SK-N-SH treated with all-trans-retinoic acid at 6 μM for 48 hours (cell line): ENCODE data around the gene KXD1.
A peak's percentile ranks its signal among the peaks of the same experiment; 100 is the strongest.

Experiments used
- ATAC-seq: fragments of 200-7000 bp; cut with Tn5 transposase; 3 replicates; pipeline ENCODE4 v1.9.1; 2020; ENCODE audit warnings: mild to moderate bottlenecking, moderate library complexity
- BACH2 ChIP-seq: fragments of 250-450 bp; sonication (Bioruptor Pico); IDR thresholded peaks from 2 replicates; pipeline ENCODE4 v1.9.0; 2021; ENCODE audit warnings: mild to moderate bottlenecking, borderline replicate concordance
- CSDC2 ChIP-seq: fragments of 250-450 bp; sonication (Bioruptor Pico); IDR thresholded peaks from 2 replicates; pipeline ENCODE4 v1.5.0; 2020; ENCODE audit warnings: mild to moderate bottlenecking, moderate library complexity
- CSRNP3 ChIP-seq: fragments of 250-450 bp; sonication (Bioruptor Pico); IDR thresholded peaks from 2 replicates; pipeline ENCODE4 v1.5.1; 2021; ENCODE audit warnings: mild to moderate bottlenecking, moderate library complexity
- ESRRG ChIP-seq: fragments of 250-450 bp; sonication (Bioruptor Pico); IDR thresholded peaks from 2 replicates; pipeline ENCODE4 v1.6.1; 2021; ENCODE audit warnings: mild to moderate bottlenecking
- GLIS3 ChIP-seq: fragments of 250-450 bp; sonication (Bioruptor Pico); IDR thresholded peaks from 2 replicates; pipeline ENCODE4 v1.5.0; 2020; ENCODE audit warnings: mild to moderate bottlenecking, moderate library complexity
- ISL1 ChIP-seq: fragments of 250-450 bp; sonication (Bioruptor Pico); IDR thresholded peaks from 2 replicates; pipeline ENCODE4 v2.1.2; 2022; ENCODE audit warnings: mild to moderate bottlenecking, moderate library complexity
- OSR1 ChIP-seq: fragments of 250-450 bp; sonication (Bioruptor Pico); IDR thresholded peaks from 2 replicates; pipeline ENCODE4 v1.8.0; 2022; ENCODE audit warnings: moderate library complexity, mild to moderate bottlenecking, inconsistent platforms
- POU6F1 ChIP-seq: fragments of 250-450 bp; sonication (Bioruptor Pico); IDR thresholded peaks from 2 replicates; pipeline ENCODE4 v1.8.0; 2021; ENCODE audit warnings: low read depth, mild to moderate bottlenecking, moderate library complexity, borderline replicate concordance
- PPARA ChIP-seq: fragments of 250-450 bp; sonication (Bioruptor Pico); IDR thresholded peaks from 2 replicates; pipeline ENCODE4 v1.5.0; 2020; ENCODE audit warnings: mild to moderate bottlenecking, borderline replicate concordance
- RARB ChIP-seq: fragments of 250-450 bp; sonication (Bioruptor Pico); IDR thresholded peaks from 2 replicates; pipeline ENCODE4 v1.8.0; 2021; ENCODE audit warnings: mild to moderate bottlenecking, moderate library complexity
- SNAI2 ChIP-seq: fragments of 250-450 bp; sonication (Bioruptor Pico); IDR thresholded peaks from 2 replicates; pipeline ENCODE4 v1.5.0; 2020; ENCODE audit warnings: mild to moderate bottlenecking, moderate library complexity
- TCF4 ChIP-seq: fragments of 250-450 bp; sonication (Bioruptor Pico); IDR thresholded peaks from 2 replicates; pipeline ENCODE4 v1.8.0; 2021; ENCODE audit warnings: mild to moderate bottlenecking, moderate library complexity, borderline replicate concordance
- TOX ChIP-seq: fragments of 250-450 bp; sonication (Bioruptor Pico); IDR thresholded peaks from 2 replicates; pipeline ENCODE4 v1.8.0; 2021; ENCODE audit warnings: mild to moderate bottlenecking, moderate library complexity, borderline replicate concordance
- ZC3H10 ChIP-seq: fragments of 250-450 bp; sonication (Bioruptor Pico); IDR thresholded peaks from 2 replicates; pipeline ENCODE4 v1.5.1; 2021; ENCODE audit warnings: mild to moderate bottlenecking, moderate library complexity
- ZFP3 ChIP-seq: fragments of 250-450 bp; sonication (Bioruptor Pico); IDR thresholded peaks from 2 replicates; pipeline ENCODE4 v1.5.0; 2020; ENCODE audit warnings: mild to moderate bottlenecking, moderate library complexity
- ZNF565 ChIP-seq: fragments of 450-650 bp; formaldehyde crosslinking; conservative IDR thresholded peaks from 2 replicates; pipeline ENCODE4 v1.5.0; 2020; ENCODE audit warnings: low read depth, mild to moderate bottlenecking, moderate library complexity
- ZNF70 ChIP-seq: fragments of 450-650 bp; formaldehyde crosslinking; IDR thresholded peaks from 2 replicates; pipeline ENCODE4 v1.5.0; 2020; ENCODE audit warnings: mild to moderate bottlenecking, moderate library complexity
- TF ChIP-seq, protein P1 (sequence below): fragments of 250-450 bp; sonication (Bioruptor Pico); IDR thresholded peaks from 2 replicates; pipeline ENCODE4 v1.8.0; 2020; ENCODE audit warnings: mild to moderate bottlenecking, moderate library complexity, borderline replicate concordance
- TF ChIP-seq, protein P2 (sequence below): fragments of 250-450 bp; sonication (Bioruptor Pico); IDR thresholded peaks from 2 replicates; pipeline ENCODE4 v1.5.0; 2020; ENCODE audit warnings: mild to moderate bottlenecking, moderate library complexity

The KXD1 gene

GRCh38 chr19:18571564-18572344 lies 14.1 kb downstream of the KXD1 start, which contains the start of gene UBA52:
Gene UBA52 (plus strand): TSS chr19:18571857. CDS start chr19:18573301, 1,444 bp downstream.
- peak; percentile 97 for ATAC-seq

GRCh38 chr19:18574691-18575291 lies 17.1 kb downstream of the KXD1 start:
- no peak for ATAC-seq
- no peak for TF ChIP-seq ISL1 (CRISPR knock-in tag)
- TF ChIP-seq GLIS3 (CRISPR knock-in tag), result no peak
- no peak for TF ChIP-seq TCF4 (CRISPR knock-in tag)
- TF ChIP-seq CSRNP3, result no peak
- TF ChIP-seq PPARA, result no peak
- TF ChIP-seq OSR1, result no peak
- TF ChIP-seq CSDC2 (CRISPR knock-in tag), result no peak
- TF ChIP-seq TOX (CRISPR knock-in tag), result no peak
- no peak for TF ChIP-seq SNAI2 (CRISPR knock-in tag)
- TF ChIP-seq RARB (CRISPR knock-in tag), result no peak
- no peak for TF ChIP-seq POU6F1 (CRISPR knock-in tag)
- TF ChIP-seq, protein P1, sequence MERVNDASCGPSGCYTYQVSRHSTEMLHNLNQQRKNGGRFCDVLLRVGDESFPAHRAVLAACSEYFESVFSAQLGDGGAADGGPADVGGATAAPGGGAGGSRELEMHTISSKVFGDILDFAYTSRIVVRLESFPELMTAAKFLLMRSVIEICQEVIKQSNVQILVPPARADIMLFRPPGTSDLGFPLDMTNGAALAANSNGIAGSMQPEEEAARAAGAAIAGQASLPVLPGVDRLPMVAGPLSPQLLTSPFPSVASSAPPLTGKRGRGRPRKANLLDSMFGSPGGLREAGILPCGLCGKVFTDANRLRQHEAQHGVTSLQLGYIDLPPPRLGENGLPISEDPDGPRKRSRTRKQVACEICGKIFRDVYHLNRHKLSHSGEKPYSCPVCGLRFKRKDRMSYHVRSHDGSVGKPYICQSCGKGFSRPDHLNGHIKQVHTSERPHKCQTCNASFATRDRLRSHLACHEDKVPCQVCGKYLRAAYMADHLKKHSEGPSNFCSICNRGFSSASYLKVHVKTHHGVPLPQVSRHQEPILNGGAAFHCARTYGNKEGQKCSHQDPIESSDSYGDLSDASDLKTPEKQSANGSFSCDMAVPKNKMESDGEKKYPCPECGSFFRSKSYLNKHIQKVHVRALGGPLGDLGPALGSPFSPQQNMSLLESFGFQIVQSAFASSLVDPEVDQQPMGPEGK (CRISPR knock-in tag), result no peak
- TF ChIP-seq ZC3H10 (CRISPR knock-in tag), result no peak
- no peak for TF ChIP-seq BACH2
- no peak for TF ChIP-seq ZFP3 (CRISPR knock-in tag)
- TF ChIP-seq ZNF70, result no peak
- TF ChIP-seq, all 23 proteins: peak for 0

More at GRCh38 chr19:18571564-18572344, 14.1 kb downstream of the KXD1 start, which contains the start of gene UBA52:
- TF ChIP-seq ZFP3 (CRISPR knock-in tag) (no peak), ISL1 (CRISPR knock-in tag) (no peak), ZNF70 (no peak), ZC3H10 (CRISPR knock-in tag) (0 out of 2 replicates have a peak, but pooled peaks have one; percentile 5), CSRNP3 (no peak)

GRCh38 chr19:18576383-18576782 lies 18.7 kb downstream of the KXD1 start:
- ATAC-seq, result no peak
- TF ChIP-seq, protein P2, sequence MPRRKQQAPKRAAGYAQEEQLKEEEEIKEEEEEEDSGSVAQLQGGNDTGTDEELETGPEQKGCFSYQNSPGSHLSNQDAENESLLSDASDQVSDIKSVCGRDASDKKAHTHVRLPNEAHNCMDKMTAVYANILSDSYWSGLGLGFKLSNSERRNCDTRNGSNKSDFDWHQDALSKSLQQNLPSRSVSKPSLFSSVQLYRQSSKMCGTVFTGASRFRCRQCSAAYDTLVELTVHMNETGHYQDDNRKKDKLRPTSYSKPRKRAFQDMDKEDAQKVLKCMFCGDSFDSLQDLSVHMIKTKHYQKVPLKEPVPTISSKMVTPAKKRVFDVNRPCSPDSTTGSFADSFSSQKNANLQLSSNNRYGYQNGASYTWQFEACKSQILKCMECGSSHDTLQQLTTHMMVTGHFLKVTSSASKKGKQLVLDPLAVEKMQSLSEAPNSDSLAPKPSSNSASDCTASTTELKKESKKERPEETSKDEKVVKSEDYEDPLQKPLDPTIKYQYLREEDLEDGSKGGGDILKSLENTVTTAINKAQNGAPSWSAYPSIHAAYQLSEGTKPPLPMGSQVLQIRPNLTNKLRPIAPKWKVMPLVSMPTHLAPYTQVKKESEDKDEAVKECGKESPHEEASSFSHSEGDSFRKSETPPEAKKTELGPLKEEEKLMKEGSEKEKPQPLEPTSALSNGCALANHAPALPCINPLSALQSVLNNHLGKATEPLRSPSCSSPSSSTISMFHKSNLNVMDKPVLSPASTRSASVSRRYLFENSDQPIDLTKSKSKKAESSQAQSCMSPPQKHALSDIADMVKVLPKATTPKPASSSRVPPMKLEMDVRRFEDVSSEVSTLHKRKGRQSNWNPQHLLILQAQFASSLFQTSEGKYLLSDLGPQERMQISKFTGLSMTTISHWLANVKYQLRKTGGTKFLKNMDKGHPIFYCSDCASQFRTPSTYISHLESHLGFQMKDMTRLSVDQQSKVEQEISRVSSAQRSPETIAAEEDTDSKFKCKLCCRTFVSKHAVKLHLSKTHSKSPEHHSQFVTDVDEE (CRISPR knock-in tag), result no peak
- TF ChIP-seq TOX (CRISPR knock-in tag) (no peak), ESRRG (CRISPR knock-in tag) (no peak), CSRNP3 (no peak), ZC3H10 (CRISPR knock-in tag) (no peak), RARB (CRISPR knock-in tag) (no peak), CSDC2 (CRISPR knock-in tag) (no peak), ZNF565 (no peak), ZFP3 (CRISPR knock-in tag) (no peak), PPARA (no peak), SNAI2 (CRISPR knock-in tag) (no peak)
- TF ChIP-seq, protein P1 (CRISPR knock-in tag), result no peak
